AG04450 (cell line): Measurements from ENCODE around the gene B4GALNT4. TPM values are rescaled to one million over a fixed set of nuclear protein-coding genes. Genes with fewer than 3 reads are reported as not detected.
"Not testable (repeated sequence)": the region's sequence is repeated elsewhere in the genome, so short reads cannot be mapped to it uniquely, and the experiment has no call there.

Experiments used
- CTCF ChIA-PET: fragments of 300-600, 350-600 bp; formaldehyde crosslinking; extraction: SDS; loops from one replicate; lab custom pipeline; 2022; ENCODE audit warnings: antibody characterized with exemption, inconsistent platforms; lab: Charles Lee
- POLR2A ChIA-PET: fragments of 350-600 bp; formaldehyde crosslinking; extraction: SDS; loops from one replicate; lab custom pipeline; 2021; ENCODE audit warnings: antibody characterized with exemption, inconsistent platforms; lab: Yijun Ruan, JAX
- DNase-seq: peaks from one replicate; pipeline ENCODE4 v3.0.0-alpha.2; 2011; ENCODE audit warnings: low read depth, low spot score
- H3K27ac ChIP-seq: one replicate; pipeline ENCODE4 v1.5.1; 2012; ENCODE audit warnings: low read depth, low read length, control low read depth
- H3K27me3 ChIP-seq: one replicate; pipeline ENCODE4 v1.6.0; 2012; ENCODE audit warnings: low read length; ENCODE audit not compliant: control insufficient read depth, insufficient read depth
- H3K4me3 ChIP-seq: 2 replicates; pipeline ENCODE4 v1.5.1; 2011; ENCODE audit warnings: mild to moderate bottlenecking, low read depth, low read length, control low read depth
- H3K9me3 ChIP-seq: 2 replicates; pipeline ENCODE4 v1.5.1; 2012; ENCODE audit warnings: low read length; ENCODE audit not compliant: control insufficient read depth, insufficient read depth
- polyA plus RNA-seq: library from polyadenylated mRNA; depleted of rRNA; stranded (reverse); fragments of >200 nt; gene quantifications from 2 replicates; pipeline ENCODE4 v1.2.3, GENCODE V29; 2011
- TF ChIP-seq, protein P1 (sequence below): IDR thresholded peaks from 2 replicates; pipeline ENCODE4 v1.5.1; 2011; ENCODE audit warnings: low read depth, low read length, control low read depth, inconsistent platforms

B4GALNT4 gene
- polyA plus RNA-seq, 1 experiment = 7.8 TPM

DNA sequence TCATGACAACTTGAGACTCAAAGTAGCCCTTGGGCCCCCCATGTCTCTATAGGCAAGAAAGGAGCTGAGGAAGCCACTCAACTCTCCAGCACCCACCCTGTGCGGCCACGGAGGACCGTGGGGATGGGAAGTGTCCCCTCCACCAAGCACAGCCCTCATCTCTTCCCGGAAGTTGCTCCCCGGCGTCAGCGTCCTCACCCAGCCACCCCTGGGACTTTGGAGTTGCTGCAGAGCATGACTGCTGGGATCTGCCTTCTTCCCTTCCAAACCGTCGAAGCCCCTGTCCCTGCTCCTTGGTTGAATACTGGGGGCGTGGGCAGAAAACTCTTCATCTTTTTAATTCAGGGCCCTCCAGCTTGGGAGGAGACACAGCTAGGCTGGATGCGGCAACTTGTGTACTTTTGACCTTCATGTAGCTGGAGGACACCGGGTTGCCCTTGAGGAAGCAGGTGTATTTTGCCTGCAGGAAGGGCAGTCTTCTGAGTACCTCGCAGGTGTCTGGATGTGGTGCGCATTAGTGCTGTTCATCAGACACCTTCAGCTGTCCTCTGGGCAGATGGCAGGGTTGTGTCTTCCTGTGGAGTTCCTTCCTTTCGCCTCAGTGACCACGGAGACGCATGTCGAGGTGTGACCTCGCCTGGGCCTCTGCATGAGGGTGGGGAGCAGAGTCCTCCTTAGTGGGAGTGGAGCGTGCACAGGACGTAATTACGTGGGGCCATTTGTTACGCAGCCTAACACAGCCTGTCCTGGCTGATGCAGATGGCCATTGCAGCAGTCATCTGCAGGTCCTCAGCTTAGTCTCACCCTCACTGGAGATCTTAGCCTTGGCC lies 36.4 kb upstream of the B4GALNT4 start:
- CTCF ChIA-PET = interaction anchor here (0.5 kb wide), 1 partner anchor 23 kb away, joined by 3 read pairs; no protein-coding TSS in a partner anchor
- Histone ChIP-seq H3K9me3 (peaks cover 16% of the 10 kb centered on the region), H3K4me3 (no peak overlapping the region), H3K27me3 (no peaks in the 10 kb centered on the region), H3K27ac (no peak overlapping the region)
- POLR2A ChIA-PET = no interaction called here
- DNase-seq = no peak
- TF ChIP-seq, protein P1, sequence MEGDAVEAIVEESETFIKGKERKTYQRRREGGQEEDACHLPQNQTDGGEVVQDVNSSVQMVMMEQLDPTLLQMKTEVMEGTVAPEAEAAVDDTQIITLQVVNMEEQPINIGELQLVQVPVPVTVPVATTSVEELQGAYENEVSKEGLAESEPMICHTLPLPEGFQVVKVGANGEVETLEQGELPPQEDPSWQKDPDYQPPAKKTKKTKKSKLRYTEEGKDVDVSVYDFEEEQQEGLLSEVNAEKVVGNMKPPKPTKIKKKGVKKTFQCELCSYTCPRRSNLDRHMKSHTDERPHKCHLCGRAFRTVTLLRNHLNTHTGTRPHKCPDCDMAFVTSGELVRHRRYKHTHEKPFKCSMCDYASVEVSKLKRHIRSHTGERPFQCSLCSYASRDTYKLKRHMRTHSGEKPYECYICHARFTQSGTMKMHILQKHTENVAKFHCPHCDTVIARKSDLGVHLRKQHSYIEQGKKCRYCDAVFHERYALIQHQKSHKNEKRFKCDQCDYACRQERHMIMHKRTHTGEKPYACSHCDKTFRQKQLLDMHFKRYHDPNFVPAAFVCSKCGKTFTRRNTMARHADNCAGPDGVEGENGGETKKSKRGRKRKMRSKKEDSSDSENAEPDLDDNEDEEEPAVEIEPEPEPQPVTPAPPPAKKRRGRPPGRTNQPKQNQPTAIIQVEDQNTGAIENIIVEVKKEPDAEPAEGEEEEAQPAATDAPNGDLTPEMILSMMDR = no peak

DNA sequence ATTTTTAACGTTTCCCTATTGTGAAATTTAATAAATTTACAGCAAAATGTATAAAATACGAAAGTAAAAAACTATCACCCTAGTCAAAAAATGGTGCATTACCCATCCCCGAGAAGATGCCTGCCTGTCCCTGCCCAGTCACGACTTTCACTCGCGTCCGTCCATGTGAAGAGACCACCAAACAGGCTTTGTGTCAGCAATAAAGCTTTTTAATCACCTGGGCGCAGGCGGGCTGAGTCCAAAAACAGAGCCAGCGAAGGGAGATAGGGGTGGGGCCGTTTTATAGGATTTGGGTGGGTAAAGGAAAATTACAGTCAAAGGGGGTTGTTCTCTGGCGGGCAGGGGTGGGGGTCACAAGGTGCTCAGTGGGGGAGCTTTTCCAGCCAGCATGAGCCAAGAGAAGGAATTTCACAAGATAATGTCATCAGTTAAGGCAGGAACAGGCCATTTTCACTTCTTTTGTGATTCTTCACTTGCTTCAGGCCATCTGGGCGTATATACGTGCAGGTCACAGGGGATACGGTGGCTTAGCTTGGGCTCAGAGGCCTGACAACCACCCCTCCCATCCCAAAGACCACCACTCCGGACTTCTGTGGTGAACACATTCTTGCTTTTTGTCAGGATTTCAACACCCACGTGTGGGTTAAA lies 35.6 kb upstream of the B4GALNT4 start:
- H3K27ac ChIP-seq, H3K4me3 ChIP-seq, H3K27me3 ChIP-seq, CTCF ChIA-PET, POLR2A ChIA-PET, DNase-seq: not testable (repeated sequence)
- H3K9me3 ChIP-seq = peaks cover 16% of the 10 kb centered on the region

DNA sequence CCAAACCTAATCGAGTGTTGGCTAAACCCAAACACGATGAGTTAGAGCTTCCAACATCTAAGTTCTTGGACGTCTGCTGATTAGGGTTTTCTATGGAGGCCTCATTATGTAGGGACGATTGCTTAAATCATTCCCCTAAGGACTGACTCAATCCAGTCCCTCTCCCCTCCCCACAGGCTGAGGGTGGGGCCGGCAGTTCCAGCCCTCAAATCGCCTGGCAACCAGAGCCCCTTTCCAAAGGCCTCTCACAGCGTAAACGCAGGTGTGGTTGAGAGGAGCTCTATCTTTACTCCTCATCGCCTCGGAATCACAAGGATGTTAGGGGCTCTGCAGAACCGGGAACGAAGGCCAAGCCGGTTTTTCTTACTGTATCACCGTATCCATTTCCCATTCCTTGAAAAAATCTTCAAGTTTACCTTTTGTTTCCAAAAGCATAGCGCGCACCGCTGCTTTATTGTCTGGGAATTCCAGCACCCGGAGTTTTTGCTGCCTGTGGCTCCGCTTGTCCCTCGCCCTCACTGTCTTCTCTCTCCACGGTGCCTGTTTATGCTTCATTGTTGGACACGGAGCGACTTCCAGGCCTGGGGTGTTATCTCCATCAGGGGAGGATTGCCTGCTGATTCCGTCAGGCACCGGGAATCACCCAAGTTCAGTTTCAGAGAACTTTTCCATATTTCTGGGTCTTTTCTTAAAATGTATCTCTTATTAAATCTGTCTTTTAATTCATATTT lies 34.9 kb upstream of the B4GALNT4 start:
- Histone ChIP-seq H3K27me3 (no peaks in the 10 kb centered on the region), H3K27ac (no peak overlapping the region), H3K9me3 (peaks cover 16% of the 10 kb centered on the region), H3K4me3 (no peak overlapping the region)
- DNase-seq = no peak
- TF ChIP-seq, protein P1 = no peak
- ChIA-PET POLR2A (no interaction called here), CTCF (no interaction called here)

DNA sequence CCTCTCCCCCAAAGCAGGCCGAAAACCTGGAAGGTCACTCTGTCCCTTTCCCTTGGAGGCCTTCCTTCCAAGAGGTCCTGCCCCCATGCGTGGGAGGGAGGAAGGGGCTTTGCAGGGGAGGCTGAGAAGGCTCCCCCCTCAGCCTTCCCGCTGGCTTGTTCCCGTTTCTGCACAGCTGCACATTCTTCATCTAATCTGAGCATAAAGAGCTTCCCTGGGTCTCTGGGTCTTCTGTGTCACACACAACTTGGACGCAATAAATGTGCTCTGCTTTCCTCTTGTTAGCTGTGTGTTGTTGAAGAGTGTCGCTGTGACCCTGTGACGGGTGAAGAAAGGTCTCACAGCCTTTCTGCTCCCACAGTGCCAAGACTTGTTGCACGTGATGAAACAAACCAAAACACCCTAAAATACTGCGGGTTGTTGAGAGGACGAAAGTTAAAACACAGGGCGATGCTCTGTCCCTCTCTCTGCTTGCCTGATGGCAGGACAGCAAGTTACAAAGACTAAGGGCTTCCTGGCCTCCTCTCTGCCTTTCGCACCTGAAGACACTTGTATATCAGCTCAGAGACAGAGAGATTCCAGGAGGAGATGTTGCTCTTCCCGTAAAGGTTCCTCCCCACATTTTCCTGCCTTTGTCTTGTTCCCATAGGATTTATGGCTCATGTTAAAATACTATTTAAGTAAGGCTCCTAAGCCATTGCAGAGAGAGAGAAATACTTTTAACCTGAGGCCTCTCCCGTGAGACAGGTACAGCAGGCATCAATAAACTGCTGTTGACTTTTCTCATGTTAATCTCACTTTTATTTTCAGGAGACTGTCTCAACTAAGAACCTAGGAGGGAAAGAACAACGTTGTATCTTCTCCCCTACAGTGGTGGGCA lies 33.3 kb upstream of the B4GALNT4 start:
- no peak for DNase-seq
- ChIA-PET CTCF (no interaction called here), POLR2A (no interaction called here)
- Histone ChIP-seq H3K9me3 (peaks cover 16% of the 10 kb centered on the region), H3K27ac (no peak overlapping the region), H3K27me3 (no peaks in the 10 kb centered on the region), H3K4me3 (no peak overlapping the region)
- TF ChIP-seq, protein P1 = no peak

DNA sequence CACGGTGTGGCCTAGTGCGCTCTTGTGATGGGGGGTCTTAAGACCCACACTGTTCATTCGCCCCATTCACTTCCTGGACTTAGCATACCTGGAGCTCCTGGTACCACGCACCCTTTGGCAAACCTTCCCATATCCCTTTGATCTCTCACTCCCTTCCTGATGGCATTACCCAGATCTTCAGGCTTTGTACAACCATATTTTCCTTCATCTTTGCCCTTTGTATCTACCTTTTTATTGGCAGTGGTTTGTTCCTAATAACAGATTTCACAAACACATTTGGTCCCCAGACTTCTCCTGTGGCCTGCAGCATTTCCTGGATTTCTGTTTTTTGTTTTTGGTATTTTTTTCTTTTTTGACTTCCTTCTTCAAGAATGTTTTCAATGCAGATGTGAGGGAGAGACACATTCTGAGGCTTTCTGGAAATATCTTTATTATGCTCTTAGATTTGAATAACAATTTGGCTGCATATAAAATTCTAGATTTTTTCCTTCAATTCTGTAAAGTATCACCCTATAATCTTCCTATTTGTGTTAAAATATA lies 32.6 kb upstream of the B4GALNT4 start:
- Histone ChIP-seq H3K9me3 (peaks cover 14% of the 10 kb centered on the region), H3K27ac (no peak overlapping the region), H3K4me3 (no peak overlapping the region), H3K27me3 (no peaks in the 10 kb centered on the region)
- ChIA-PET CTCF (no interaction called here), POLR2A (no interaction called here)
- no peak for DNase-seq
- TF ChIP-seq, protein P1 = no peak
